ENCODE results near the gene MAPKBP1. TPM values are rescaled to one million over a fixed set of nuclear protein-coding genes. Genes with fewer than 3 reads are reported as not detected.

MAPKBP1 gene
- polyA plus RNA-seq, 1 donor from 2014 or later = 30.3 TPM

- no peak overlapping the region for H2AFZ ChIP-seq (ENCODE audit: low read depth, low read length)
- H3K27ac ChIP-seq (ENCODE audit: low read length) = no peak overlapping the region
- no peaks in the 10 kb centered on the region for H3K27me3 ChIP-seq (ENCODE audit: insufficient read depth, low read depth, low read length)
- no peak overlapping the region for H3K4me3 ChIP-seq (ENCODE audit: low read length)
- H3K36me3 ChIP-seq (ENCODE audit: insufficient read depth, low read length) = no peaks in the 10 kb centered on the region
- H3K79me2 ChIP-seq (replicated peaks; ENCODE audit: insufficient read depth, low read length) = no peaks in the 10 kb centered on the region
- H3F3A ChIP-seq (ENCODE audit: insufficient read depth, low read length, poor library complexity, severe bottlenecking) = no peaks in the 10 kb centered on the region
- no peak overlapping the region for H3K9ac ChIP-seq (ENCODE audit: low read length)
- no peaks in the 10 kb centered on the region for H4K20me1 ChIP-seq (ENCODE audit: insufficient read depth)
- no peaks in the 10 kb centered on the region for H3K9me2 ChIP-seq (ENCODE audit: insufficient read depth, low read length)
- H3K4me2 ChIP-seq (ENCODE audit: low read length) = no peak overlapping the region
- no peaks in the 10 kb centered on the region for H3K9me3 ChIP-seq (ENCODE audit: low read length)
- no peak for TF ChIP-seq TAF1 (IDR thresholded peaks at IDR 0.05; ENCODE audit: low read depth)
Measured at GRCh38 chr15:41792000-41792637, 17.8 kb downstream of the MAPKBP1 start.

- Histone ChIP-seq H3K9me3 (ENCODE audit: low read length) (no peaks in the 10 kb centered on the region), H4K20me1 (ENCODE audit: insufficient read depth) (no peaks in the 10 kb centered on the region), H3K9ac (ENCODE audit: low read length) (no peak overlapping the region), H3K4me2 (ENCODE audit: low read length) (no peak overlapping the region), H3K79me2 (replicated peaks; ENCODE audit: insufficient read depth, low read length) (no peaks in the 10 kb centered on the region), H3K27me3 (ENCODE audit: insufficient read depth, low read depth, low read length) (no peaks in the 10 kb centered on the region), H3K9me2 (ENCODE audit: insufficient read depth, low read length) (no peaks in the 10 kb centered on the region), H3K4me3 (ENCODE audit: low read length) (no peak overlapping the region), H3K36me3 (ENCODE audit: insufficient read depth, low read length) (no peaks in the 10 kb centered on the region), H2AFZ (ENCODE audit: low read depth, low read length) (no peak overlapping the region), H3K27ac (ENCODE audit: low read length) (no peak overlapping the region), H3F3A (ENCODE audit: insufficient read depth, low read length, poor library complexity, severe bottlenecking) (no peaks in the 10 kb centered on the region)
- TF ChIP-seq MXI1 (conservative IDR thresholded peaks at IDR 0.05; ENCODE audit: poor library complexity, severe bottlenecking) (no peak), CTCF (IDR thresholded peaks at IDR 0.05; ENCODE audit: poor library complexity, severe bottlenecking) (no peak), EP300 (conservative IDR thresholded peaks at IDR 0.05; ENCODE audit: poor library complexity, severe bottlenecking) (no peak), EZH2 (IDR thresholded peaks at IDR 0.05; ENCODE audit: borderline replicate concordance, insufficient read depth, low read length, poor library complexity, severe bottlenecking) (no peak)
Measured at GRCh38 chr15:41794081-41794480, 19.8 kb downstream of the MAPKBP1 start.

GRCh38 chr15:41795996-41796856 lies 21.9 kb downstream of the MAPKBP1 start:
- Histone ChIP-seq H3K79me2 (replicated peaks; ENCODE audit: insufficient read depth, low read length) (no peaks in the 10 kb centered on the region), H2AFZ (ENCODE audit: low read depth, low read length) (no peak overlapping the region), H3K9me2 (ENCODE audit: insufficient read depth, low read length) (no peaks in the 10 kb centered on the region), H3F3A (ENCODE audit: insufficient read depth, low read length, poor library complexity, severe bottlenecking) (no peaks in the 10 kb centered on the region), H3K27me3 (ENCODE audit: insufficient read depth, low read depth, low read length) (no peaks in the 10 kb centered on the region), H3K36me3 (ENCODE audit: insufficient read depth, low read length) (no peaks in the 10 kb centered on the region), H3K4me2 (ENCODE audit: low read length) (no peak overlapping the region), H3K27ac (ENCODE audit: low read length) (no peak overlapping the region), H4K20me1 (ENCODE audit: insufficient read depth) (no peaks in the 10 kb centered on the region), H3K9me3 (ENCODE audit: low read length) (no peaks in the 10 kb centered on the region), H3K4me3 (ENCODE audit: low read length) (no peak overlapping the region), H3K9ac (ENCODE audit: low read length) (no peak overlapping the region)
- TF ChIP-seq RAD21 (conservative IDR thresholded peaks at IDR 0.05) (no peak), EZH2 (IDR thresholded peaks at IDR 0.05; ENCODE audit: borderline replicate concordance, insufficient read depth, low read length, poor library complexity, severe bottlenecking) (no peak), SMC3 (conservative IDR thresholded peaks at IDR 0.05; ENCODE audit: poor library complexity) (no peak), TAF1 (IDR thresholded peaks at IDR 0.05; ENCODE audit: low read depth) (no peak), REST (IDR thresholded peaks at IDR 0.05; ENCODE audit: borderline replicate concordance) (no peak), POLR2AphosphoS5 (IDR thresholded peaks at IDR 0.05) (no peak), CTCF (IDR thresholded peaks at IDR 0.05; ENCODE audit: poor library complexity, severe bottlenecking) (no peak), EP300 (conservative IDR thresholded peaks at IDR 0.05; ENCODE audit: poor library complexity, severe bottlenecking) (no peak), MXI1 (conservative IDR thresholded peaks at IDR 0.05; ENCODE audit: poor library complexity, severe bottlenecking) (no peak)

All from neural cell (in vitro differentiated cells).